Osteoblast (primary cell): ENCODE measurements around the gene DLG3. TPM values are rescaled to one million over a fixed set of nuclear protein-coding genes. Genes with fewer than 3 reads are reported as not detected.

ENCODE experiments used
- DNase-seq: peaks from one replicate; pipeline ENCODE4 v3.0.0; 2011; ENCODE audit warnings: low spot score, mixed read lengths; ENCODE audit not compliant: insufficient read length; ENCODE audit errors: missing footprints
- H2AFZ ChIP-seq: 2 replicates; pipeline ENCODE4 v1.6.0; 2011; ENCODE audit warnings: mild to moderate bottlenecking, low read length
- H3K27ac ChIP-seq: 2 replicates; pipeline ENCODE4 v1.5.1; 2011; ENCODE audit warnings: mild to moderate bottlenecking, low read depth, low read length, moderate library complexity
- H3K27me3 ChIP-seq: 2 replicates; pipeline ENCODE4 v1.6.0; 2012; ENCODE audit warnings: mild to moderate bottlenecking, control low read depth, inconsistent platforms, low read length, moderate library complexity; ENCODE audit not compliant: insufficient read depth
- H3K36me3 ChIP-seq: 2 replicates; pipeline ENCODE4 v1.5.1; 2011; ENCODE audit warnings: mild to moderate bottlenecking, low read length, control low read depth, moderate library complexity; ENCODE audit not compliant: insufficient read depth
- H3K4me1 ChIP-seq: 2 replicates; pipeline ENCODE4 v1.5.1; 2011; ENCODE audit warnings: mild to moderate bottlenecking, low read length, control low read depth, moderate library complexity; ENCODE audit not compliant: insufficient read depth
- H3K4me2 ChIP-seq: 2 replicates; pipeline ENCODE4 v1.6.0; 2011; ENCODE audit warnings: mild to moderate bottlenecking, low read length; ENCODE audit not compliant: insufficient read depth
- H3K4me3 ChIP-seq: fragments of 200-600 bp; sonication (generic); 3 replicates; pipeline ENCODE4 v1.5.1; 2012; ENCODE audit warnings: mild to moderate bottlenecking, low read length, inconsistent platforms; ENCODE audit not compliant: insufficient read depth
- H3K79me2 ChIP-seq: 2 replicates; pipeline ENCODE4 v1.6.0; 2012; ENCODE audit warnings: mild to moderate bottlenecking, low read length, control low read depth, inconsistent platforms; ENCODE audit not compliant: insufficient read depth
- H3K9me3 ChIP-seq: 2 replicates; pipeline ENCODE4 v1.5.1; 2011; ENCODE audit warnings: low read depth, low read length, control low read depth
- H4K20me1 ChIP-seq: 2 replicates; pipeline ENCODE4 v1.6.0; 2012; ENCODE audit warnings: mild to moderate bottlenecking, low read length, control low read depth; ENCODE audit not compliant: insufficient read depth
- CTCF ChIP-seq: IDR thresholded peaks from 2 replicates; pipeline ENCODE4 v1.5.1; 2011; ENCODE audit warnings: mild to moderate bottlenecking, low read depth, low read length, moderate library complexity; ENCODE audit errors: extremely low read depth
- total RNA-seq: library from RNA; depleted of rRNA; stranded (reverse); fragments of >200 nt; gene quantifications from 2 replicates; pipeline ENCODE4 v1.2.3, GENCODE V29; 2012

Gene DLG3
- total RNA-seq, 1 donor = 8.0 TPM

DNA sequence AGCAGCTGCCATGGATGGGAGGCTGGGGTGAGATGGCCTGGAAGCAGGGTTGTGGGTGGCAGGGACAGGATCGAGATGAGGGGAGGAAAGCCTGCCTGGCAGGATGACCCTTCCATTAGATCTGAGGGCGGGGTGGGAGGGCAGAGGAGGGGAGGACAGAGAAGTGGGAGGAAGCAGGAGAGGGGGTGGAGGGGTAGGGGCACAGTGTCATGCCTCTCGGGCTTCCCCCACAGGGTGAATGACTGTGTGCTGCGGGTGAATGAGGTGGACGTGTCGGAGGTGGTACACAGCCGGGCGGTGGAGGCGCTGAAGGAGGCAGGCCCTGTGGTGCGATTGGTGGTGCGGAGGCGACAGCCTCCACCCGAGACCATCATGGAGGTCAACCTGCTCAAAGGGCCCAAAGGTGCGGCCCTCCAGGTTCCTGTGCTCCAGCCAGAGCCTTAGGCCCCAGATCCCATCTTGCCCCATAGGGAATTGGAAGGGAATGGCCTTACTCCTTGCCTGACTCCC lies 4.9 kb downstream of the DLG3 start:
- Histone ChIP-seq H3K36me3 (no peaks in the 10 kb centered on the region), H3K79me2 (no peaks in the 10 kb centered on the region), H3K4me3 (no peak overlapping the region), H3K9me3 (no peaks in the 10 kb centered on the region), H3K27me3 (peaks cover 18% of the 10 kb centered on the region), H4K20me1 (peaks cover 2% of the 10 kb centered on the region), H3K4me2 (no peak overlapping the region), H2AFZ (no peak overlapping the region), H3K4me1 (peaks cover 4% of the 10 kb centered on the region), H3K27ac (no peak overlapping the region)
- no peak for TF ChIP-seq CTCF
- DNase-seq = peak; percentile 73

DNA sequence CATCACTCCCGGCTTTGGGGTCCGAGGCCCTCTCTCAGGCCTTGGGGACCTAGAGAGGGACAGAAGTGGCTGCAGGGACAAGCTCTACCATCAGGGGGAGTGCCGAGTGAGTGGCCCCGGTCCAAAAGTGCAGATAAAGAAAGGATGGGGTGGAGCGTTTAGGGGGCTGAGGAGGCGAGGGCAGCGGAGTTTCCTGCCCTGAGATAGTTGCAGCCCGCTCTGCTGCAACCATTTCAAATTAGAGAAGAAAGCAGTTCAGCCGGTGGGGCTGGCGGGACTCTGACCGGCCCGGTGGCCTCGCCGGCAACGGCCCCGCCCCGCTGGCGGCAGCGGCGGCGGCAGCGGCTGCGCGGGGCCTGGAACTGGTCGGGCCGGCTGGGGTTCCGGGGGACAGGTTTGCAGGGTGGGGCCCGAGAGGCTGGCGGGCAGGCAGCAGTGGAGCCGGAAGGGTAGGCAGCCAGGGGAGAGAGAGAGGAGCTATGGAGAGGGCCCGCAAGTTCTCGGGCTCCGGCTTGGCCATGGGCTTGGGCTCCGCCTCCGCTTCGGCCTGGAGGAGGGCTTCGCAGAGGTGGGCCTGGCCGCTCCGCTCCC lies 7.6 kb downstream of the DLG3 start:
- peak overlapping the region; percentile 79 for H3K4me2 ChIP-seq
- peak overlapping the region; percentile 75 for H3K4me3 ChIP-seq
- H3K79me2 ChIP-seq = no peaks in the 10 kb centered on the region
- no peaks in the 10 kb centered on the region for H3K9me3 ChIP-seq
- no peak overlapping the region for H3K27ac ChIP-seq
- H3K4me1 ChIP-seq = peaks cover 4% of the 10 kb centered on the region
- peak; percentile 56 for TF ChIP-seq CTCF
- peak overlapping the region; percentile 85 for H2AFZ ChIP-seq
- H3K36me3 ChIP-seq = no peaks in the 10 kb centered on the region
- H3K27me3 ChIP-seq = no peaks in the 10 kb centered on the region
- H4K20me1 ChIP-seq = peaks cover 2% of the 10 kb centered on the region
- DNase-seq = peak; percentile 95

- Histone ChIP-seq H3K27ac (no peak overlapping the region), H3K27me3 (no peaks in the 10 kb centered on the region), H3K4me2 (peak overlapping the region; percentile 79), H3K36me3 (no peaks in the 10 kb centered on the region), H3K79me2 (no peaks in the 10 kb centered on the region), H3K4me1 (peaks cover 4% of the 10 kb centered on the region), H3K4me3 (peak overlapping the region; percentile 75), H2AFZ (no peak overlapping the region), H4K20me1 (peaks cover 2% of the 10 kb centered on the region), H3K9me3 (no peaks in the 10 kb centered on the region)
- TF ChIP-seq CTCF = no peak
- DNase-seq = peak; percentile 74
Observed at GRCh38 chrX:70453024-70453618, 8.5 kb downstream of the DLG3 start.
